ENCODE measurements around the gene CHRM3.

- TF ChIP-seq TAF1 (IDR thresholded peaks at IDR 0.05; ENCODE audit: low read depth, low read length) (no peak), POU2F2 (IDR thresholded peaks at IDR 0.05; ENCODE audit: low read depth, low read length) (no peak), POLR2A (IDR thresholded peaks at IDR 0.05; ENCODE audit: low read depth, low read length) (no peak), POLR2AphosphoS5 (IDR thresholded peaks at IDR 0.05; ENCODE audit: low read depth, low read length) (no peak)
Measured at GRCh38 chr1:239354231-239354630, 32.1 kb upstream of the CHRM3 start.
